HepG2 (cell line): ENCODE results near the gene NMNAT3. TPM values are rescaled to one million over a fixed set of nuclear protein-coding genes. Genes with fewer than 3 reads are reported as not detected.

Experiments used
- ATM ChIP-seq: fragments of 450-650 bp; IDR thresholded peaks from 2 replicates; pipeline ENCODE4 v1.7.1; 2017; ENCODE audit warnings: mild to moderate bottlenecking, borderline replicate concordance
- CBX2 ChIP-seq, 2 experiments: fragments of 200-600 bp in 1 of 2; sonication (generic); formaldehyde crosslinking in 1 of 2; IDR thresholded peaks; 2 replicates each; pipeline versions ENCODE4 v1.7.0 to v1.8.1; 2018 to 2022; ENCODE audit warnings: low read depth in 2 of 2, low read length in 1 of 2, mild to moderate bottlenecking in 1 of 2, missing genetic modification reagents in 1 of 2
- ELK4 ChIP-seq: sonication (generic); formaldehyde crosslinking; IDR thresholded peaks from 2 replicates; pipeline ENCODE4 v1.9.0; 2021; ENCODE audit warnings: missing genetic modification reagents, borderline replicate concordance
- ESRRA ChIP-seq: sonication (generic); formaldehyde crosslinking; IDR thresholded peaks from 2 replicates; pipeline ENCODE4 v1.5.1; 2020; ENCODE audit warnings: mild to moderate bottlenecking, low read depth, missing genetic modification reagents
- GABPB1 ChIP-seq: IDR thresholded peaks from 2 replicates; pipeline ENCODE4 v1.6.1; 2016; ENCODE audit warnings: mild to moderate bottlenecking, missing genetic modification reagents, moderate library complexity, missing compliant biosample characterization
- GLI4 ChIP-seq: sonication (generic); formaldehyde crosslinking; IDR thresholded peaks from 2 replicates; pipeline ENCODE4 v1.5.1; 2020; ENCODE audit warnings: missing genetic modification reagents, mild to moderate bottlenecking, moderate library complexity, borderline replicate concordance
- RBFOX2 ChIP-seq: fragments of 200-400 bp; formaldehyde crosslinking; IDR thresholded peaks from 2 replicates; pipeline ENCODE4 v1.6.1; 2017; ENCODE audit warnings: low read depth, mild to moderate bottlenecking, low read length
- TFAP4 ChIP-seq: sonication (generic); IDR thresholded peaks from 2 replicates; pipeline ENCODE4 v1.6.1; 2016; ENCODE audit warnings: low read depth, borderline replicate concordance
- THAP9 ChIP-seq: sonication (generic); formaldehyde crosslinking; IDR thresholded peaks from 2 replicates; pipeline ENCODE4; 2020; ENCODE audit warnings: missing genetic modification reagents, mild to moderate bottlenecking, borderline replicate concordance
- YEATS4 ChIP-seq: sonication (generic); formaldehyde crosslinking; IDR thresholded peaks from 2 replicates; pipeline ENCODE4 v1.4.0; 2020; ENCODE audit warnings: missing genetic modification reagents, borderline replicate concordance
- ZFP91 ChIP-seq: sonication (generic); formaldehyde crosslinking; IDR thresholded peaks from 2 replicates; pipeline ENCODE4 v1.9.0; 2022; ENCODE audit warnings: missing genetic modification reagents, mild to moderate bottlenecking, borderline replicate concordance
- ZIK1 ChIP-seq: sonication (generic); formaldehyde crosslinking; IDR thresholded peaks from 2 replicates; pipeline ENCODE4 v1.5.0; 2020; ENCODE audit warnings: mild to moderate bottlenecking, low read depth, missing genetic modification reagents, borderline replicate concordance
- ZNF205 ChIP-seq: IDR thresholded peaks from 2 replicates; pipeline ENCODE4 v1.6.1; 2018; ENCODE audit warnings: missing biosample characterization, missing genetic modification reagents
- ZNF280B ChIP-seq: sonication (generic); formaldehyde crosslinking; IDR thresholded peaks from 2 replicates; pipeline ENCODE4 v1.5.0; 2020; ENCODE audit warnings: missing genetic modification reagents, mild to moderate bottlenecking, borderline replicate concordance
- ZNF543 ChIP-seq: sonication (generic); formaldehyde crosslinking; IDR thresholded peaks from 2 replicates; pipeline ENCODE4 v1.4.0; 2020; ENCODE audit warnings: mild to moderate bottlenecking, missing genetic modification reagents
- ZNF770 ChIP-seq: sonication (generic); formaldehyde crosslinking; IDR thresholded peaks from 2 replicates; pipeline ENCODE4 v1.5.0; 2020; ENCODE audit warnings: mild to moderate bottlenecking, missing genetic modification reagents
- polyA plus RNA-seq, 8 experiments: library from polyadenylated mRNA; depleted of rRNA in 3 of 8; stranded (reverse) in 7 of 8; unstranded in 1 of 8; fragments of >200 nt; fragmentation: Illumina TruSeq in 4 of 8; extraction: Trizol in 4 of 8; gene quantifications; 2 replicates each; pipeline versions ENCODE4 v1.2.1 to v1.2.3, GENCODE V29; 2011 to 2016; ENCODE audit warnings: low read depth in 4 of 8, missing spikeins in 1 of 8, mixed read lengths in 1 of 8; ENCODE audit not compliant: insufficient read depth in 1 of 8
- total RNA-seq, 5 experiments: library from RNA; depleted of rRNA; stranded (reverse); fragments of >200 nt; fragmentation: Illumina TruSeq; extraction: Trizol; gene quantifications; 2 replicates each; pipeline ENCODE4 v1.2.3, GENCODE V29; 2016; ENCODE audit warnings: low read depth in 1 of 5

The NMNAT3 gene
- total and polyA plus RNA-seq, 2 of the 13 experiments (the other 11 are each of a cell fraction or from before 2014, with no cell fraction given), result 6.1 to 7.0 TPM

GRCh38 chr3:139677388-139678155, at the start of gene NMNAT3 (continued):
- peak; percentile 72 for TF ChIP-seq ZNF770 (CRISPR knock-in tag)
- TF ChIP-seq CBX2 (IDR thresholded peaks at IDR 0.05; ENCODE audit: low read depth, low read length), result no peak
- TF ChIP-seq CBX2 (CRISPR knock-in tag; IDR thresholded peaks at IDR 0.05; ENCODE audit: low read depth), result no peak
- 0 out of 2 replicates have a peak, but pooled peaks have one; percentile 51 for TF ChIP-seq ZNF205
- peak; percentile 67; the same call in 1 of the 2 replicates for TF ChIP-seq THAP9 (CRISPR knock-in tag)
- peak; percentile 72; the same call in 1 of the 2 replicates for TF ChIP-seq GABPB1
- peak; percentile 83 for TF ChIP-seq ZNF280B
- peak; percentile 88; the same call in 1 of the 2 replicates for TF ChIP-seq ZFP91 (CRISPR knock-in tag)
- TF ChIP-seq ZIK1 (CRISPR knock-in tag), result peak; percentile 29; the same call in 1 of the 2 replicates
- no peak for TF ChIP-seq ESRRA
- TF ChIP-seq TFAP4, result no peak
- no peak for TF ChIP-seq ELK4
- TF ChIP-seq ZNF543 (CRISPR knock-in tag), result 0 out of 2 replicates have a peak, but pooled peaks have one; percentile 69
- no peak for TF ChIP-seq ATM
- 0 out of 2 replicates have a peak, but pooled peaks have one; percentile 43 for TF ChIP-seq GLI4 (CRISPR knock-in tag)
- peak; percentile 65; the same call in 1 of the 2 replicates for TF ChIP-seq RBFOX2
- TF ChIP-seq YEATS4 (CRISPR knock-in tag), result peak; percentile 53; the same call in 1 of the 2 replicates
